ENCODE measurements around the gene TPK1. TPM values are rescaled to one million over a fixed set of nuclear protein-coding genes. Genes with fewer than 3 reads are reported as not detected.
"Not testable (repeated sequence)": the region's sequence is repeated elsewhere in the genome, so short reads cannot be mapped to it uniquely, and the experiment has no call there.

TPK1 gene
- total RNA-seq, 4 donors from 2014 or later, result 4.5 to 11.8 (median 8.0) TPM

DNA sequence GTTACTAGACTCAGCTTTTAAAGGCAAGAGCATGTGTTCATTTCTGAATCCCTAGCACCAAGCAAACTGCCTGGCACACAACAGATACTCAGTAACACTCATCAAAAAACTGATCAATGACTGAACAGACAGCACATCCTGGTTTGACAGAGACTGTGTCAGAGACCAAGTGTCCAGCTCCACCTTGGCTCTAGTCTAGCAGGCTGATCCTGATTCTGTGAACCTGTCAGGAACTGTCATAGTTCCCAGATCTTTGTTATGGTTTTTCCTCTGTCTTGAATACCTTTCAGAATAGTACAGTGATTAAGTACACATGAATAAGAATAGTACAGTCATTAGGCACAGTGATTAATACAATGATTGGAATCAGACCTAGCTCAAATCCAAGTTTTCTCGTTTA is 53.0 kb downstream of the TPK1 start:
- ATAC-seq (ENCODE audit: low FRiP score) (no peak), DNase-seq (ENCODE audit: low spot score) (no peak)
- TF ChIP-seq, protein P1, sequence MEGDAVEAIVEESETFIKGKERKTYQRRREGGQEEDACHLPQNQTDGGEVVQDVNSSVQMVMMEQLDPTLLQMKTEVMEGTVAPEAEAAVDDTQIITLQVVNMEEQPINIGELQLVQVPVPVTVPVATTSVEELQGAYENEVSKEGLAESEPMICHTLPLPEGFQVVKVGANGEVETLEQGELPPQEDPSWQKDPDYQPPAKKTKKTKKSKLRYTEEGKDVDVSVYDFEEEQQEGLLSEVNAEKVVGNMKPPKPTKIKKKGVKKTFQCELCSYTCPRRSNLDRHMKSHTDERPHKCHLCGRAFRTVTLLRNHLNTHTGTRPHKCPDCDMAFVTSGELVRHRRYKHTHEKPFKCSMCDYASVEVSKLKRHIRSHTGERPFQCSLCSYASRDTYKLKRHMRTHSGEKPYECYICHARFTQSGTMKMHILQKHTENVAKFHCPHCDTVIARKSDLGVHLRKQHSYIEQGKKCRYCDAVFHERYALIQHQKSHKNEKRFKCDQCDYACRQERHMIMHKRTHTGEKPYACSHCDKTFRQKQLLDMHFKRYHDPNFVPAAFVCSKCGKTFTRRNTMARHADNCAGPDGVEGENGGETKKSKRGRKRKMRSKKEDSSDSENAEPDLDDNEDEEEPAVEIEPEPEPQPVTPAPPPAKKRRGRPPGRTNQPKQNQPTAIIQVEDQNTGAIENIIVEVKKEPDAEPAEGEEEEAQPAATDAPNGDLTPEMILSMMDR (IDR thresholded peaks at IDR 0.05), result no peak

DNA sequence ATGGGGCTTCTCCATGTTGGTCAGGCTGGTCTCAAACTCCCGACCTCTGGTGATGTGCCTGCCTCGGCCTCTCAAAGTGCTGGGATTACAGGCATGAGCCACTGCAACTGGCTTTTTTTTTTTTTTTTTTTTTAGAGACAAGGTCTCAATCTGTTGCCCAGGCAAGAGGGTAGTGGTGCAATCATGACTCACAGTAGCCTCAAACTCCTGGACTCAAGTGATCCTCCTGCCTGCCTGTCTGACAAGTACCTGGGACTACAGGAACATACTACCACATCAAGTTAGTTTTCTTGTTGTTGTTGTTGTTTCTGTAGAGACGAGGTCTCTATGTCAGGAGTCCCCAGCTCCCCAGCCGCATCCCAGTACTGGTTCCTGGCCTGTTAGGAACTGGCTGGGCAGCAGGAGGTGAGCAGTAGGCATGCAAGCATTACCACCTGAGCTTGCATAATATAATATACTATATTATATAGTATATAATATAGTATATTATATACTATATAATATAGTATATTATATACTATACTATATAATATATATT is 55.7 kb downstream of the TPK1 start:
- DNase-seq (ENCODE audit: low spot score) (no peak), ATAC-seq (ENCODE audit: low FRiP score) (no peak)
- TF ChIP-seq, protein P1 (IDR thresholded peaks at IDR 0.05), result no peak

DNA sequence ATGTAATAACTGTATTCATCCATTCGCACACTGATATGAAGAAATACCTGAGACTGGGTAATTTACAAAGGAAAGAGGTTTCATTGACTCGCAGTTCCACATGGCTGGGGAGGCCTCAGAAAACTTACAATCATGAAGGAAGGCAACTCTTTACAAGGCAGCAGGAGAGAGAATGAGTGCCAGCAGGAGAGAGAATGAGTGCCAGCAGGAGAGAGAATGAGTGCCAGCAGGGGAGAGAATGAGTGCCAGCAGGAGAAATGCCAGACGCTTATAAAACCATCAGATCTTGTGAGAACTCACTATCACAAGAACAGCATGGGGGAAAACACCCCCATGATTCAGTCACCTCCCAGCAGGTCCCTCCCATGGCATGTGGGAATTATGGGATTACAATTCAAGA is 58.0 kb downstream of the TPK1 start:
- DNase-seq (ENCODE audit: low spot score); ATAC-seq (ENCODE audit: low FRiP score): not testable (repeated sequence)

DNA sequence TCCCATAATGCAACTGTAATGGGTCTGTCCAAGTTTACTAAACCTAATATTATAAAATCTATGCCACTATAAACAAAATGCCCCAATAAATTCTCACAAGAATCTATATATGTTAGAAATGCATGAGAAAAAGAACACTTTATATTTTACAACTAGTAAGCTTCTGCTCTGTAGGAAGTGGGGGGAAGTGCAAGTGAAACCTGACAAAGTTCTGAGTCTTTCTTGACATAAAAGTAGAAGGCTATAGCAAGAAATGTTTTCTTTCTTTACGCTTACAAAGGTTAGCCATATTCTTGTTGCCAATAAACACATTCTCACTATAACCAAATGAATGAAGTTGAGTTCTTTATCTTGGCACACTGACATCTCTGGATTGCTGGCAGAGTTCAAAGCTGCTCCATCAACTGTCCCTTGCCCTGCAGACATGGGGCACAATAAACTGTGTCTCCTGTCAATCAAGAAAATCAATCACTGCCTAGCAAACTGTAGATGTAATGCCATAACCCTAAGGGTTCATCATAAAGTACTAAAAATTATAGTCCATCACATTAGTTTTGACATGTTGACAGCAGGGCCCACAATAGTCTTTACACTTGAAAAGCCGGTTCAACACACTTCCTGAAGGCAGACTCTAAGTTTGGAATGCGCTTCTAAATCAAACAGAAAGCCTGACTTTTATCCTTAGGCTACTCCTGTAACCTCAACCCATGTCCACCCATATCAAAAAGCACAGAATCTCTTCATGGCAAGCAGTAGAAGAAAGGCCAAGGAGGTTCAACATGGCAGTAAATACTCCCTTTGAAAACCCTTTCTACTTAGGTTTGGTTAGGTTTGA is 58.6 kb downstream of the TPK1 start:
- ATAC-seq (ENCODE audit: low FRiP score), result no peak
- DNase-seq (ENCODE audit: low spot score), result no peak
- TF ChIP-seq, protein P1 (IDR thresholded peaks at IDR 0.05), result no peak

DNA sequence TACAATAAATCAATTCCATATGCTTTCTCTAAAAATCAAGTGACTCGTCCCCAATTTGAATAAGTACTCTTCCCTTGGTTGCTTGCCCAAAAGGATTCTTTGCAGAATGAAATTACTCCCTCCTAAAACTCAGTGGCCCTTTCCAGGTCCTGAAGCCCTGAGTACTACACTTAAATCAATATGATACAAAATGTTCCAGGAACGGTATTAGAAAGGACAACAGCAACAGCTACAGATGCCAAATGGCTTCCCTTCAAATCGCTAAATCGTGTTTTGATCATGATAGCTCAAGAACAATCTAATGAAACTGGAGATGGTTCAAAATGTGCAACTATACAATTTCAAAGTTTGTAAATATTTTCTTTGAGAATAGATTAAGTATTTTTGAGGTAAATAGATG is 59.4 kb downstream of the TPK1 start:
- no peak for DNase-seq (ENCODE audit: low spot score)
- TF ChIP-seq, protein P1 (IDR thresholded peaks at IDR 0.05), result no peak

DNA sequence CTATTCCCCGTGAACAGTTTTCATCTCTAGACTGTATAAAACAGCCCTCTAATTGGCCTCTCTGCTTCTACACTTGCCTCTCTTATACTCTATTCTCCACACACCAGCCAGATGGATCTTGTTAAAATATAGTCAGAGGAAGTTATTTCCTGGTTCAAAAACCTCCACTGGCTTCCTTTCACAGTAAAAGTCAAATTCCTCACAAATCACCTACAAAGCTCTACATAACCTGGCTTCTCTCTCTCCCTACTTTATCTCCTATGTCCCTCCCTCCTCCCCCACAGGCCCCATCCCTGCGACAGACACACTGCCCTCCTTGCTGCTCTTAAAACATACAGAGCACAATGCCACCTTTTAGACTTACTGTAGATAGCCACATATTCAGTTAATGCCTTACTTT is 60.1 kb downstream of the TPK1 start:
- TF ChIP-seq, protein P1 (IDR thresholded peaks at IDR 0.05), result no peak
- ATAC-seq (ENCODE audit: low FRiP score) (no peak), DNase-seq (ENCODE audit: low spot score) (no peak)

More for the DNA sequence above, 59.4 kb downstream of the TPK1 start:
- ATAC-seq (ENCODE audit: low FRiP score), result no peak

DNA sequence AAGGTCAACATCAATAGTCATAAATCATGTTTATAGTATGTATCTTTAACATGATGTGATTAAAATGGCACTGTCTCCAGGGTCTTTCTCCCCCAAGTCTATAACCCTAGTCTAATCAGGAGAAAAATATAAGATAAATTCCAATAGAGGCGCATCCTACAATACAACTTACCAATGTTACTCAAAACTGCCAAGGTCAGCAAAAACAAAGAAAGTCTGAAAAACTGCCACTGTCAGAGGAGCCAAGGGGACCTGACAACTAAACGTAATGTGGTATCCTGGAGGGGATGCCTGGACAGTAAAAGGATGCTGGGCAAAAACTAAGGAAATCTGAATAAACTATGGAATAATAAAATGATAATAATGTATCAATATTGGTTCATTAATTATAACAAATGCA is 63.9 kb downstream of the TPK1 start:
- DNase-seq (ENCODE audit: low spot score) (no peak), ATAC-seq (ENCODE audit: low FRiP score) (no peak)
- TF ChIP-seq, protein P1 (IDR thresholded peaks at IDR 0.05), result no peak

Measured in omental fat pad (tissue), 4 donors.